Transverse colon (tissue), 4 donors: ENCODE results near the gene DHRSX. TPM values are rescaled to one million over a fixed set of nuclear protein-coding genes. Genes with fewer than 3 reads are reported as not detected.

Experiments used
- DNase-seq: peaks from one replicate; pipeline ENCODE4 v3.0.0-alpha.2; 2019
- H3K27ac ChIP-seq, 4 donors: fragments of 200-600 bp; sonication (generic); 2 replicates each; pipeline ENCODE4 v1.5.1; 2016 to 2018; ENCODE audit warnings: inconsistent platforms in 4 of 4
- H3K27me3 ChIP-seq: fragments of 200-600 bp; sonication (generic); 2 replicates; pipeline ENCODE4 v1.5.1; 2017; ENCODE audit warnings: inconsistent platforms
- H3K36me3 ChIP-seq, 4 donors: fragments of 200-600 bp; sonication (generic); 2 replicates each; pipeline ENCODE4 v1.5.1; 2017 to 2019; ENCODE audit warnings: inconsistent platforms in 4 of 4
- H3K4me1 ChIP-seq, 4 donors: fragments of 200-600 bp; sonication (generic); 2 replicates each; pipeline ENCODE4 v1.5.1; 2017 to 2020; ENCODE audit warnings: inconsistent platforms in 4 of 4
- H3K4me3 ChIP-seq, 4 donors: fragments of 200-600 bp; sonication (generic); 1 replicate in 1 of 4; 2 replicates in 3 of 4; pipeline versions ENCODE4 v1.5.1 to v1.6.1; 2017 to 2019; ENCODE audit warnings: inconsistent platforms in 4 of 4
- H3K9me3 ChIP-seq, 2 donors: fragments of 200-600 bp; sonication (generic); 2 replicates each; pipeline ENCODE4 v1.5.1; 2017 to 2019; ENCODE audit warnings: inconsistent platforms in 2 of 2
- EP300 ChIP-seq: sonication (generic); formaldehyde crosslinking; IDR thresholded peaks from one replicate; pipeline ENCODE4 v1.6.1; 2017; ENCODE audit warnings: antibody characterized with exemption, low read depth
- POLR2A ChIP-seq: fragments of 450-650 bp; IDR thresholded peaks from one replicate; pipeline ENCODE4 v1.6.1; 2016; ENCODE audit warnings: antibody characterized with exemption, mild to moderate bottlenecking, moderate library complexity
- POLR2AphosphoS5 ChIP-seq, 3 donors: sonication (generic); formaldehyde crosslinking; IDR thresholded peaks; one replicate each; pipeline ENCODE4 v1.6.1; 2016; ENCODE audit warnings: antibody characterized with exemption in 3 of 3
- WGBS, 2 donors: methylation state at CpG; one replicate each; pipeline ENCODE4 v1.1.5; 2018; ENCODE audit warnings: low coverage in 1 of 2; 5-methylcytosine and 5-hydroxymethylcytosine counted together
- in situ Hi-C, 4 donors: fragments of 200-750 bp; cut with MboI; loops; one replicate each; pipeline versions ENCODE4 v1.15.0 to v1.15.1; 2017; ENCODE audit warnings: low sequenced_read_pairs in 3 of 4, low pct_ligation_motif_present in 1 of 4, low pct_unique_long_range_greater_than_20kb in 1 of 4
- intact Hi-C: fragments of 100-400 bp; cut with DNase I; formaldehyde crosslinking; loops from one replicate; pipeline ENCODE4 v1.15.1; 2023; ENCODE audit warnings: low total_unique reads
- total RNA-seq, 4 donors: library from RNA; depleted of rRNA; stranded (reverse); fragments of >200 nt; gene quantifications; one replicate each; pipeline ENCODE4 v1.1.0, GENCODE V29; 2016
- TF ChIP-seq, protein P1 (sequence below), 5 experiments: fragments of 200-600 bp in 3 of 5; fragments of 450-650 bp in 2 of 5; sonication (generic) in 3 of 5; IDR thresholded peaks; 1 replicate in 2 of 5; 2 replicates in 3 of 5; pipeline ENCODE4 v1.5.1; 2016 to 2017; ENCODE audit warnings: antibody characterized with exemption in 5 of 5, inconsistent platforms in 3 of 5, mild to moderate bottlenecking in 2 of 5, moderate library complexity in 1 of 5

DHRSX gene
- total RNA-seq, 4 donors from 2014 or later, result 27.9 to 39.9 (median 33.9) TPM

GRCh38 chrX:2406891-2407518 is 93.8 kb downstream of the DHRSX start:
- Histone ChIP-seq H3K27me3 (no peaks in the 10 kb centered on the region), H3K36me3 (peaks cover 0 to 18% (median 10%) of the 10 kb centered on the region in 4 donors), H3K27ac (no peak overlapping the region), H3K9me3 (peaks cover 5% of the 10 kb centered on the region in 2 donors), H3K4me3 (no peak overlapping the region), H3K4me1 (peaks cover 0 to 17% (median 9%) of the 10 kb centered on the region in 4 donors)
- no peak for DNase-seq
- TF ChIP-seq, protein P1, sequence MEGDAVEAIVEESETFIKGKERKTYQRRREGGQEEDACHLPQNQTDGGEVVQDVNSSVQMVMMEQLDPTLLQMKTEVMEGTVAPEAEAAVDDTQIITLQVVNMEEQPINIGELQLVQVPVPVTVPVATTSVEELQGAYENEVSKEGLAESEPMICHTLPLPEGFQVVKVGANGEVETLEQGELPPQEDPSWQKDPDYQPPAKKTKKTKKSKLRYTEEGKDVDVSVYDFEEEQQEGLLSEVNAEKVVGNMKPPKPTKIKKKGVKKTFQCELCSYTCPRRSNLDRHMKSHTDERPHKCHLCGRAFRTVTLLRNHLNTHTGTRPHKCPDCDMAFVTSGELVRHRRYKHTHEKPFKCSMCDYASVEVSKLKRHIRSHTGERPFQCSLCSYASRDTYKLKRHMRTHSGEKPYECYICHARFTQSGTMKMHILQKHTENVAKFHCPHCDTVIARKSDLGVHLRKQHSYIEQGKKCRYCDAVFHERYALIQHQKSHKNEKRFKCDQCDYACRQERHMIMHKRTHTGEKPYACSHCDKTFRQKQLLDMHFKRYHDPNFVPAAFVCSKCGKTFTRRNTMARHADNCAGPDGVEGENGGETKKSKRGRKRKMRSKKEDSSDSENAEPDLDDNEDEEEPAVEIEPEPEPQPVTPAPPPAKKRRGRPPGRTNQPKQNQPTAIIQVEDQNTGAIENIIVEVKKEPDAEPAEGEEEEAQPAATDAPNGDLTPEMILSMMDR (IDR thresholded peaks at IDR 0.05), result no peak
- TF ChIP-seq POLR2AphosphoS5 (IDR thresholded peaks at IDR 0.05) (no peak), POLR2A (no peak), EP300 (no peak)
- in situ Hi-C loops, result no loop called here
- 95 to 96% methylated on average over 7 to 14 of the region's 14 CpGs for WGBS, 2 donors
- intact Hi-C loops, result no loop called here

DNA sequence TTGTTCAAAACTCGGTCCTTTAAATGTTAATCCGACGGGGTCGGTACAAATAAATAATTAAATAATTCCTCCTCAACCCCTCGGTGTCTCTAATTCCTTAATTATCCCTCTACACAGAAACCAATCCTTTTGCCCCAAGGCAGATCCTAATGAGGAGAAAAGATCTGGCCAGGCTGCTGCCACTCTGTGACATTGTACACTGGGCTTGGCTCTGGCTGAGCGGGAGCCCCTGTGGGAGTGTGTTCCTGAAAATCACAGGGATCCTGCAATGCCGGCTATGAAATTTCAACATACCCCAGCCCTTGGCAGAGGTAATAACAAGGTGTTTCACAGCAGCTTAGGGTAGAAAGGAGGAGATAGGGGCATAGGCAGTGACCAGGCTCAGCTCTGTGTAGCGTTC is 96.0 kb downstream of the DHRSX start:
- TF ChIP-seq EP300 (no peak), POLR2AphosphoS5 (IDR thresholded peaks at IDR 0.05) (no peak), POLR2A (no peak)
- TF ChIP-seq, protein P1 (IDR thresholded peaks at IDR 0.05), result no peak
- intact Hi-C loops (no loop called here), in situ Hi-C loops (no loop called here)
- no peak overlapping the region for H3K4me3 ChIP-seq
- no peak for DNase-seq
- H3K9me3 ChIP-seq, result peaks cover 5% of the 10 kb centered on the region in 2 donors
- H3K4me1 ChIP-seq, result peaks cover 0 to 14% (median 0%) of the 10 kb centered on the region in 4 donors
- WGBS, 2 donors, result 93 to 96% methylated on average over 7 to 8 of the region's 8 CpGs
- no peaks in the 10 kb centered on the region for H3K27me3 ChIP-seq
- H3K27ac ChIP-seq, result no peak overlapping the region
- H3K36me3 ChIP-seq, result peaks cover 0 to 18% (median 10%) of the 10 kb centered on the region in 4 donors

DNA sequence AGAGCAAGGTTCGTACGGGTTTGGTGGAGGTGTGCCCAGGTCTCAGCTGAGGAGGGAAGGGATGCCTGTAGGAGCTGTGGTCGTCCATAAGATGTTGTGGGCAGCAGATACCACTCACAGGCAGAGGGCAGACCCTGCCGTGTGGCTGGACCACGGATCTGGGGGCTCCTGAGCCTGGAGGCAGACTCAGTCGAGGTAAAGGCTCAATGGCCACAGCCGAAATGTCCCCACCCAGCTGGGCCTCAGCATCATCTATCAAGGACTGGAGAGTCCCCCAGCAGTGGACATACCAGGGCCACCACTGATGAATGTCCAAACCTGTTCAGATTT is 98.5 kb downstream of the DHRSX start:
- no peaks in the 10 kb centered on the region for H3K27me3 ChIP-seq
- in situ Hi-C loops, result no loop called here
- DNase-seq, result no peak
- peaks cover 4 to 5% of the 10 kb centered on the region in 2 donors for H3K9me3 ChIP-seq
- peak overlapping the region in 2 of 4 donors; percentile 45 to 54 for H3K27ac ChIP-seq
- intact Hi-C loops, result no loop called here
- 40 to 83% methylated on average over 1 to 7 of the region's 7 CpGs for WGBS, 2 donors
- no peak for TF ChIP-seq EP300
- TF ChIP-seq POLR2A, result no peak
- TF ChIP-seq, protein P1 (IDR thresholded peaks at IDR 0.05), result no peak
- TF ChIP-seq POLR2AphosphoS5 (IDR thresholded peaks at IDR 0.05), result no peak
- H3K4me1 ChIP-seq, result peaks cover 0 to 14% (median 0%) of the 10 kb centered on the region in 4 donors
- H3K36me3 ChIP-seq, result peaks cover 0 to 8% (median 5%) of the 10 kb centered on the region in 4 donors
- no peak overlapping the region for H3K4me3 ChIP-seq

DNA sequence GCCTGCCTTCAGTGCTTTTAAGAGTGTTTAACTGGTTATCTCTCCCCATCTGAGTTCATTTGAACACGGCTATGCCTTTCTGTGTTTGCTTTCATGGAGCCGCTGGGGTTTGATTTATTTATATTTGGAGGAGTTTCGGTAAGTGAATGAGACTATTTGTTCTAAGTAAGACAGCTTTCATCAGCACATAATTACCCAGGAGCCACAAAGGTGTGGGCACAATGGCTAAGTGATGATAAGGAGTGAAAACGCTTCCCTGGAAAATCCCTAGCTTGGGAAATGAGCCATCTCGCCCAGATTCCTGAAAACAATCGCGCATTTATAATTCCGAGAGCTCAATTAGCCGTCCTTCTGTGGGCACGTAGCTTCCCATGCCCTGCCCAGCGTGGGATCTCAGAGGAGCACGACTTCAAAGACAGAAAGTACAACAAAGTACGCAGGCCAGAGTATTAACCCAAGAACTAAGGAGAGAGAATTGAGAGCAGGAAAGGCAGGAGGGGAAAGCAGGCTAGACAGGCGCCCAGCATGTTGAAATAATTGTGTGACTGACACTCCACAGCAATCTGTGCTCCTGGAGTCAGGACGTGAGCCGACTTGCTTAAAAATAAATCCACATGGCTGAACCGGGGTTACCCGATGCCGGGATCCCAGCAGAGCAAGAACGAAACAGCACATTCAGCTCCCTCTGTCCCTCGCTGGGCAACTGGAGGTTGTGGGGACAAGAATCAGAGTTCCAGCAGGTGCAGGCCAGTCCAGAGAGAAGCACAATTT is 99.0 kb downstream of the DHRSX start:
- WGBS, 2 donors, result 57 to 61% methylated on average over 9 to 21 of the region's 21 CpGs
- H3K4me3 ChIP-seq, result no peak overlapping the region
- H3K4me1 ChIP-seq, result peaks cover 0 to 14% (median 0%) of the 10 kb centered on the region in 4 donors
- no peak for DNase-seq
- intact Hi-C loops, result no loop called here
- TF ChIP-seq POLR2AphosphoS5 (IDR thresholded peaks at IDR 0.05) (no peak), EP300 (no peak), POLR2A (no peak)
- TF ChIP-seq, protein P1 (IDR thresholded peaks at IDR 0.05), result no peak
- no peaks in the 10 kb centered on the region for H3K27me3 ChIP-seq
- peaks cover 0 to 2% (median under 1%) of the 10 kb centered on the region in 4 donors for H3K36me3 ChIP-seq
- peaks cover 0 to under 1% of the 10 kb centered on the region in 2 donors for H3K9me3 ChIP-seq
- H3K27ac ChIP-seq, result peak overlapping the region in 3 of 4 donors; percentile 25 to 54 (median 45)
- in situ Hi-C loops, result no loop called here
